ENCODE data around the gene GJC2. TPM values are rescaled to one million over a fixed set of nuclear protein-coding genes. Genes with fewer than 3 reads are reported as not detected.

The GJC2 gene
- total and polyA plus RNA-seq, 11 donors: 0.40 to 3.8 (median 0.78) TPM

DNA sequence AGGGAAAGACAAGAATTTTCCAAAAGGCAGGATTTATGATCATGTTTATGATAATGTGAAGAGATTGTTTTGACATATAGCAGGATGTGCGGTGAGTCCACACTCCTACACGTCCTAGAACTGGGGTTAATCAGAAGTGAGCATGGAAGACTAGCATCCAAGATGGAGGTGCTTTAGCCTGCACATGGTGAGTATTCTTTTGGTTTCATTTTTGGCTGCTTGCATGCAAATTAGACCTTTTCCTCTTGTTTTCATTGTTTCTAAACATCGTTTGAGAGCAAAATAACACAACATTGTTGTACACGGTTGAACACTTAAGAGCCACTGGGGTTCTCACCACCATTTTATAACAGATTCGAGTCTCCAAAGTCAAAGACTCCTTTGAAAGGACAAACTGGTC, 24.5 kb upstream of the GJC2 start:
- TF ChIP-seq, protein P1, sequence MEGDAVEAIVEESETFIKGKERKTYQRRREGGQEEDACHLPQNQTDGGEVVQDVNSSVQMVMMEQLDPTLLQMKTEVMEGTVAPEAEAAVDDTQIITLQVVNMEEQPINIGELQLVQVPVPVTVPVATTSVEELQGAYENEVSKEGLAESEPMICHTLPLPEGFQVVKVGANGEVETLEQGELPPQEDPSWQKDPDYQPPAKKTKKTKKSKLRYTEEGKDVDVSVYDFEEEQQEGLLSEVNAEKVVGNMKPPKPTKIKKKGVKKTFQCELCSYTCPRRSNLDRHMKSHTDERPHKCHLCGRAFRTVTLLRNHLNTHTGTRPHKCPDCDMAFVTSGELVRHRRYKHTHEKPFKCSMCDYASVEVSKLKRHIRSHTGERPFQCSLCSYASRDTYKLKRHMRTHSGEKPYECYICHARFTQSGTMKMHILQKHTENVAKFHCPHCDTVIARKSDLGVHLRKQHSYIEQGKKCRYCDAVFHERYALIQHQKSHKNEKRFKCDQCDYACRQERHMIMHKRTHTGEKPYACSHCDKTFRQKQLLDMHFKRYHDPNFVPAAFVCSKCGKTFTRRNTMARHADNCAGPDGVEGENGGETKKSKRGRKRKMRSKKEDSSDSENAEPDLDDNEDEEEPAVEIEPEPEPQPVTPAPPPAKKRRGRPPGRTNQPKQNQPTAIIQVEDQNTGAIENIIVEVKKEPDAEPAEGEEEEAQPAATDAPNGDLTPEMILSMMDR (IDR thresholded peaks at IDR 0.05): no peak
- intact Hi-C loops (cut with DNase I): loop anchor here in 1 of 10 donors (10.0 kb wide), 1 partner anchor 50 kb away; no protein-coding TSS in a partner anchor
- no peak for ATAC-seq

DNA sequence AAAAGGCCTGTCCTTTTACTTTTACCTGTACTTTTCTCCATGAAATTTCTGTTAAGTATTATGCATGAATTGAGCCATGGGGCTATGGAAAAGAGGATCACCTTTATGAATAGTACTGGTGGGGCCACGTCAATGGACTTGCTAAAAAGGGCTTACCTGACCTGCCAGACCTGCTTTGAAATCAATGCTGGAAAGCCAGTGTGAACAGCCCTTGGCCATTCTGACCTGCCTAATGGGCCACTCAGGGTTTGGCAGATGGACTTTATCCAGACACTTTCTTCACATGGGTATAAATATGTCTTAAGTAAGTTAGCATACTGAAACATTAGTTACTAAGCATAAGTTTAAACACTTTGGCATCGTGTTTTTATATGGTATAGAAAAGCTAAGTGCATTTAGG, 18.0 kb upstream of the GJC2 start:
- TF ChIP-seq POLR2A (IDR thresholded peaks at IDR 0.05): no peak
- TF ChIP-seq, protein P1 (IDR thresholded peaks at IDR 0.05): no peak
- Histone ChIP-seq H3K27ac (no peak overlapping the region), H3K4me3 (no peak overlapping the region), H3K4me1 (peaks cover 0 to 8% (median 2%) of the 10 kb centered on the region in 12 donors), H3K27me3 (peaks cover 0 to 10% (median 0%) of the 10 kb centered on the region in 9 donors), H3K9me3 (no peaks in the 10 kb centered on the region), H3K36me3 (no peaks in the 10 kb centered on the region)
- intact Hi-C loops (cut with DNase I): loop anchor here (5.0 to 10.0 kb wide), 7 partner anchors 36 to 386 kb away; partner anchors contain the start of gene IBA57 (in 4 of the 10)
- DNase-seq (no peak), ATAC-seq (no peak)
- 92 to 94% (median 93%) methylated on average over 2 of the region's 2 CpGs for WGBS, 4 donors

More for the DNA sequence above, 24.5 kb upstream of the GJC2 start:
- Histone ChIP-seq H3K36me3 (no peaks in the 10 kb centered on the region), H3K27ac (no peak overlapping the region), H3K4me3 (no peak overlapping the region), H3K4me1 (no peaks in the 10 kb centered on the region), H3K27me3 (peaks cover 0 to 5% (median 0%) of the 10 kb centered on the region in 9 donors), H3K9me3 (no peaks in the 10 kb centered on the region)
- WGBS, 4 donors: 75 to 85% (median 79%) methylated on average over 5 of the region's 5 CpGs
- no peak for DNase-seq

DNA sequence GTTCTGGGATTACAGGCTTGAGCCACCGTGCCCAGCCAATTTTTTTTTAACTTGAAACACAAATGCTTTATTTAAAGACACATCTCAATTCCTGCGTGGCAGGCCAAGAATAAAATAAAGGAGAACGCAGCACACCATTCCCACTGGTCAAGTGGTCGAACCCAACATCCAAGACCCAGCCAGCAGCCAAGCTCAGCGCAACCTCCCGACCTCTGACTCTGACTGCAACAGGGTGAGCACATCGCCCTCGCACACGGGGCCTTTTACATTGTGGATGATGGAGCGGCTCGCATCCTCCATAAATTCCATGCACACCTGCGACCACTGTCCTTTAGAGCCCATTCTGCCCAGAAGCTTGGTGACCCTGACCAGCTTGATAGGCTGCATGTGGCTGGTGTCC, 15.1 kb upstream of the GJC2 start:
- no peak for TF ChIP-seq POLR2A (IDR thresholded peaks at IDR 0.05)
- TF ChIP-seq, protein P1 (IDR thresholded peaks at IDR 0.05): no peak
- Histone ChIP-seq H3K9me3 (no peaks in the 10 kb centered on the region), H3K36me3 (no peaks in the 10 kb centered on the region), H3K4me3 (no peak overlapping the region), H3K27ac (no peak overlapping the region), H3K27me3 (peaks cover 0 to 4% (median 0%) of the 10 kb centered on the region in 9 donors), H3K4me1 (peaks cover 0 to 14% (median 2%) of the 10 kb centered on the region in 12 donors)
- DNase-seq: no peak
- intact Hi-C loops (cut with DNase I): loop anchor here (5.0 to 10.0 kb wide), 7 partner anchors 33 to 383 kb away; partner anchors contain the start of gene IBA57 (in 4 of the 10)
- ATAC-seq: no peak
- 84 to 85% (median 85%) methylated on average over 12 of the region's 12 CpGs for WGBS, 4 donors

DNA sequence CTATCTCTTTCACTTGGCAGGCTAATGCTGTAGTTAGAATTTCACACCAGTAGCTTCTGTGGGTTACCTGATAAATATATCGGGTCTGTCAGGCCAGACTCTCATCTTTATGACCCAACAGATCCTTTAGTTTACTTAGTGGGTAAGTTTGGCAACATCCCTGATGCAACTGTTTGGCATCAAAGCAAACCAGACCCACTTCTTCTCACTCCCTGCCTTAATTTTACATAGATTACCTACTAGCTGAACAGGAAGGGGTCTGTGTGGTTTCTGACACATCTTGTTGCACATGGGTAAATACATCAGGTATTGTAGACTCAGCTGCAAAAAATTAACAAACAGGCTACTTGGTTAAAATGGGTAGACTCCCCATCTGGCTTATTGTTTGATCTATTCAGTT, 12.8 kb upstream of the GJC2 start:
- 33 to 58% (median 47%) methylated on average over 1 of the region's 1 CpG for WGBS, 4 donors
- peaks cover 0 to 4% (median 0%) of the 10 kb centered on the region in 9 donors for H3K27me3 ChIP-seq
- no peak overlapping the region for H3K27ac ChIP-seq
- H3K4me3 ChIP-seq: no peak overlapping the region
- H3K36me3 ChIP-seq: peaks cover 0 to 4% (median 0%) of the 10 kb centered on the region in 9 donors
- H3K4me1 ChIP-seq: peaks cover 5 to 23% (median 12%) of the 10 kb centered on the region in 12 donors
- ATAC-seq (no peak), DNase-seq (no peak)
- no peaks in the 10 kb centered on the region for H3K9me3 ChIP-seq
- no peak for TF ChIP-seq POLR2A (IDR thresholded peaks at IDR 0.05)
- TF ChIP-seq, protein P1 (IDR thresholded peaks at IDR 0.05): no peak
- intact Hi-C loops (cut with DNase I): loop anchor here in 5 of 10 donors (5.0 to 10.0 kb wide), 4 partner anchors 138 to 358 kb away; no protein-coding TSS in a partner anchor
